ENCODE measurements around the gene RGL4.

Gene RGL4

DNA sequence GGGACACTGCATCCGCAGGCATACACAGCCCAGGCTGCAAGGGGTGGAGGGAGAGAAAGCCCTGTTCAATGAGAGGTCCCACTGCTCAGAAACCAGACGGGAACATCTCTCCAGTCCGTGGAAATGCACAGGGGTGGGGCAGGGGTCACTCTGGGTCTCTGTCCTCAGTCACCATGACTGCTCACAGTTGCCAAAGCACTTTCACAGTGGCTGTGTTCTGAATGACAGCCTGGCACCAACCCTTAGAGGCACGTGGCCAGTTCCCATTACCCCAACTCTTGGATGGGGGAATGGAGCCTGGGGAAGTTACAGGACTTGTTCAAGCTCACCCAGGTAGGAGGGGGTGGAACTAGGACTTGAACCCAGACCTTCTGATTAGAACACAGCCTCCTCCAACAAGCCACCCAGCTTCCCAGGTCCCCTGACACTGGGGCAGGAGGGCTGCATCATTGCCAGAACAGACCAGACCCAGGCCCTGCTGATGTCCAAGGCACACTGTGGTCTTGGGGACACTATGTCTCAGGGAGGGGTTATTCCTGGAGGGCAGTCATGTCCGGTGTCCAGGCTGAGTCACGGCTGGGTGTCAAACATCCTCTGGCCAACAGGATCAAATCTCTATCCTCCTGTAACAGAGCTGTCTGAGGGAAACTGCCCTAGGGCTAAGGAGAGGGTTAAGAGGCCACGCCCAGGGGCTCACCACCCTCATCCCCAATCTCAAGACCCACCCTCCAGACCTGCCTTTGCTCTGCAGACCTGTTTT lies 51.9 kb downstream of the RGL4 start:
- DNase-seq (ENCODE audit: low read depth), result no peak

DNA sequence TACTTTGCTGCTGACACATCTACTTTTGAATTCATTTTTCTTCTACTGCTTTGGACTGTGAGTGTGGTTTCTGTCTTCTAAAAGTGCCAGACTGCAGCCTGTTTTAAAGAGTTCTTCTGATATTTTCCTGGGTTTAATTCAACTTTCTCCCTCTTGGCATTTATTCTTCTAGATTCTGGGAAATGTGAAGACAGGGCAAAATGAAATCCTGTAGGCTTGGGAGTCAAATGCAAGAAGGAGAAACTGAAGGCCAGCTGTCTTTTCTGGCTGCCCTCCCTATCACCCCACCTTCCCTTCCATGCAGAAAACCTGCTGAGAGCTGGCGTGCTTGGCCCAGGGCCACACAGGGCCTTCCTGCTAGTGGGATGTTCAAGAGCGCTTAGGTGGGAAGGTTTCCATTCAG lies 52.5 kb downstream of the RGL4 start:
- no peak for DNase-seq (ENCODE audit: low read depth)

DNA sequence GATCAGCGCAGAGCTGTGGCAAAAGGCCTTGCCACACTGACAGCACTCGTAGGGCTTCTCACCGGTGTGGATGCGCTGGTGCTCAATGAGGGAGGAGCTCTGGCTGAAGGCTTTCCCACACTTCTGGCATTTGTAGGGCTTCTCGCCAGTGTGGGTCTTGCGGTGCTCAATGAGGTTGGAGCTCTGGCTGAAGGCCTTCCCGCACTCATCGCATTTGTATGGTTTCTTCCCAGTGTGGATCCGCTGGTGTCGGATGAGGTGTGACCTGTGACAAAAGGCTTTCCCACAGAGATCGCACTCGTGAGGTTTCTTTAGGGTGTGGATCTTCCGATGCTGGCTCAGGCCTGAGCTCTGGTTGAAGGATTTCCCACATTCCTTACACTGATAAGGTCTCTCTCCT lies 53.2 kb downstream of the RGL4 start:
- no peak for DNase-seq (ENCODE audit: low read depth)

DNA sequence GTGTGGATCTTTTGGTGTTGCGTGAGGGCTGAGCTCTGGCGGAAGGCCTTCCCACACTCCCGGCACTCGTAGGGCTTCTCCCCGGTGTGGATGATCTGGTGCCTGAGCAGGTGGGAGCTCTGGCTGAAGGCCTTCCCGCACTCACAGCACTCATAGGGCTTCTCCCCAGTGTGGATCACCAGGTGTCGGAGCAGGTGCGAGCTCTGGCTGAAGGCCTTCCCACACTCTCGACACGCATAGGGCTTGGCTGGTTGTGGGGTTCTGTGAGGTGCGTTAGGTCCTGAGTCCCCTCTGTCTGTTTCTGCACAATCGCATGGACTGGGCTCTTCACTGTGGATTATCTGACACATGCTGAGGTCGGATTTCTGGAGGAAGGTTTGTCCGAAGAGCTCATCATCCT lies 53.7 kb downstream of the RGL4 start:
- DNase-seq (ENCODE audit: low read depth), result no peak

DNA sequence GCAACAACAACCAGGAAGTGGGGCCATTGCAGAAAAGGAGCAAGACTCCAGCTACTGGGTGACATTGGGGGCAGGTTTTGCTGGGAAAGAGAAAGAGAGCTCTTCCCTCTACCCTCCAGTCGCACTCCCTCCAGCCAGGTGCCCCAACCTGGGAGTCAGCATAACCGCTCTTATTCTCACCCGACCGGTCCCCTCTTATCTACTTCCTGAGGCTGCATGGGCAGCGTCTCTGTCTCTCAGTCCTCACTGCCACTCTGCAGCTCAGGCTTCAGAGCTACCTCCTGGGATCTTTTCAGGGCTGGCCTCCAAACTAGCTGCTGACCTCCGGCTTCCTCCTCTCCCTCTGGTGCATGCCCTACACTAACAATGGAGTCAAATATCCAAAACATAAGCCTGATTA lies 55.0 kb downstream of the RGL4 start:
- no peak for DNase-seq (ENCODE audit: low read depth)
